Skeletal muscle satellite cell (primary cell): ENCODE measurements around the gene SLC35G4. TPM values are rescaled to one million over a fixed set of nuclear protein-coding genes. Genes with fewer than 3 reads are reported as not detected.

Source experiments
- small RNA-seq: library from RNA; depleted of rRNA; stranded (forward); fragments of <200 nt; gene quantifications from one replicate; pipeline ENCODE3, GENCODE V24; 2012

SLC35G4 gene

Small RNA genes within 50 kb of the gene (small RNA-seq; reads per million reads assigned to genes)
- gene AP001120.4, result not detected
